Bronchial epithelial cell (primary cell): Measurements from ENCODE around the gene GPR107. TPM values are rescaled to one million over a fixed set of nuclear protein-coding genes. Genes with fewer than 3 reads are reported as not detected.

ENCODE experiments used
- DNase-seq: peaks from one replicate; pipeline ENCODE4 v3.0.0-alpha.2; 2010; ENCODE audit warnings: low read depth
- FAIRE-seq: peaks from 2 replicates; lab custom pipeline; 2011; peaks lifted over from hg19 to GRCh38; lab: Jason Lieb, UNC
- H3K27me3 ChIP-seq: 2 replicates; pipeline ENCODE4 v1.5.1; 2011; ENCODE audit warnings: low read length; ENCODE audit not compliant: control insufficient read depth, insufficient read depth
- H3K36me3 ChIP-seq: 2 replicates; pipeline ENCODE4 v1.5.1; 2011; ENCODE audit warnings: low read length; ENCODE audit not compliant: control insufficient read depth, insufficient read depth
- H3K4me3 ChIP-seq: 2 replicates; pipeline ENCODE4 v1.5.1; 2011; ENCODE audit warnings: mild to moderate bottlenecking, low read depth, low read length, control low read depth
- total RNA-seq: library from RNA; depleted of rRNA; stranded (reverse); fragments of >200 nt; gene quantifications from 2 replicates; pipeline ENCODE4 v1.2.1, GENCODE V29; 2014
- TF ChIP-seq, protein P1 (sequence below): IDR thresholded peaks from 2 replicates; pipeline ENCODE4 v1.5.1; 2011; ENCODE audit warnings: mild to moderate bottlenecking, moderate library complexity, low read length, control low read depth, inconsistent platforms; ENCODE audit not compliant: insufficient read depth, severe bottlenecking

The GPR107 gene
- total RNA-seq, 1 donor from 2014 or later = 21.6 TPM

DNA sequence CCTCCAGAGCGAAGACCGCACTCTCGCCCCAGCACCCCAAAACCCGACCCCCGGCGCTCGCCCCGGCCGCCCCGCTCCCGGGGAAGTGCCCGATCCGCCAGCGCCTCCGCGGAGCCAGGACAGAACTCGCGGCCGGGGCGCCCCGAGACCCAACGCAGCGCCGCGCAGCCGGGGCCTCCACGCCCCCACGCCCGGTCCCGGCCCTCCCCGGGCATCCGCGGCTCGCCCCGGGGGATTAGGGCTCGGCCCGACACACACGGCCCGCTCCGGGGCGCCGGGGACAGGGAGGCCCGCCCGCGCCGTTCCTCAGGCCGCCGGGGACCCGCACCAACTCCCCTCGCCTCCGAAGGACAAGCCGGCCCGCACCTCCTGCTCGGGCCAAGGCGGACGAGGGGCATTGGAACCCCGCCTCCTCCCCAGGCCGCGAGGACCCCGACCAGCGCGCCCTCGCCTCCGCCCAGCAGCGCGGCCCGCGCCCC is 11.3 kb upstream of the GPR107 start:
- no peak for DNase-seq
- no peaks in the 10 kb centered on the region for H3K36me3 ChIP-seq
- no peak for FAIRE-seq
- no peaks in the 10 kb centered on the region for H3K27me3 ChIP-seq
- H3K4me3 ChIP-seq = peak overlapping the region; percentile 52
- TF ChIP-seq, protein P1, sequence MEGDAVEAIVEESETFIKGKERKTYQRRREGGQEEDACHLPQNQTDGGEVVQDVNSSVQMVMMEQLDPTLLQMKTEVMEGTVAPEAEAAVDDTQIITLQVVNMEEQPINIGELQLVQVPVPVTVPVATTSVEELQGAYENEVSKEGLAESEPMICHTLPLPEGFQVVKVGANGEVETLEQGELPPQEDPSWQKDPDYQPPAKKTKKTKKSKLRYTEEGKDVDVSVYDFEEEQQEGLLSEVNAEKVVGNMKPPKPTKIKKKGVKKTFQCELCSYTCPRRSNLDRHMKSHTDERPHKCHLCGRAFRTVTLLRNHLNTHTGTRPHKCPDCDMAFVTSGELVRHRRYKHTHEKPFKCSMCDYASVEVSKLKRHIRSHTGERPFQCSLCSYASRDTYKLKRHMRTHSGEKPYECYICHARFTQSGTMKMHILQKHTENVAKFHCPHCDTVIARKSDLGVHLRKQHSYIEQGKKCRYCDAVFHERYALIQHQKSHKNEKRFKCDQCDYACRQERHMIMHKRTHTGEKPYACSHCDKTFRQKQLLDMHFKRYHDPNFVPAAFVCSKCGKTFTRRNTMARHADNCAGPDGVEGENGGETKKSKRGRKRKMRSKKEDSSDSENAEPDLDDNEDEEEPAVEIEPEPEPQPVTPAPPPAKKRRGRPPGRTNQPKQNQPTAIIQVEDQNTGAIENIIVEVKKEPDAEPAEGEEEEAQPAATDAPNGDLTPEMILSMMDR = no peak

GRCh38 chr9:130042885-130043653 is 10.6 kb upstream of the GPR107 start, which contains the start of gene FNBP1:
TSS of gene FNBP1 (minus strand) at chr9:130043189. CDS start at chr9:130042975, 214 bp downstream.
- no peak for FAIRE-seq
- Histone ChIP-seq H3K4me3 (peak within 1 kb of the TSS; percentile 52), H3K27me3 (no peaks in the 10 kb centered on the region), H3K36me3 (no peaks in the 10 kb centered on the region)
- TF ChIP-seq, protein P1 = no peak
- peak; percentile 39 for DNase-seq

GRCh38 chr9:130043654-130044623 is 9.8 kb upstream of the GPR107 start:
- Histone ChIP-seq H3K27me3 (no peaks in the 10 kb centered on the region), H3K4me3 (peak overlapping the region; percentile 52), H3K36me3 (no peaks in the 10 kb centered on the region)
- FAIRE-seq (no peak), DNase-seq (no peak)
- TF ChIP-seq, protein P1 = no peak

DNA sequence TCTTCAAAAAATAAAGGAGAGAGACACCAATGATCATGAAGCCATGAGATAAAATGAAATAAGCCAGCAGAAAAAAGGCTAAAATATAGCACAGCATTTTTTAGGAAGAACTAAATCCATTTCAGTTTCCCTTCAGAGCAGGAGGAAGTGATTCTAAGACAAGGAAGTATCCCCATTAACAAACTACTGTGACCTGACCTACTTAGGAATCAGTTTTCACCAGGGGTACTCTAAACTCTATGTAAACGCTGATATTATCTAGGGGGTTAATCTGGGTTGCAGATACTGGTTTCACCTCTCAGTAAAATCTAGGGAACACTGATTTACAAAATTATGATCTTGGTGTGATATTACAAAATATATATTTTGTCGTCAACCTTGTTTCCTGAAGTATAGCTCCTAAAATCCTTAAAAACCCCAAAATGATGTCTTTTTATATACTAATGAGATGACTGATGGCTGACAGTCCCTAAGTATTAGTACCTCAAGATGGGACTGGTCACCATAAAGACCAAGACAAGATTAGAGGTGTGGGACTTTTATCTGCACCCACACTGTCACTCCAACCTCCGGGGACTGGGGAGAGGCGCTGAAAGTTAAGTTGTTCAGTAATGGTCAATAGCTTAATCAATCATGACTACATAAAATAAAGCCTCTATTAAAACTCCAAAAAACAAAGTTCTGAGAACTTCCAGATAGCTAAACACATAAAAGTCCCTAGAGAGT is 7.8 kb upstream of the GPR107 start:
- TF ChIP-seq, protein P1 = no peak
- Histone ChIP-seq H3K4me3 (no peak overlapping the region), H3K27me3 (no peaks in the 10 kb centered on the region), H3K36me3 (no peaks in the 10 kb centered on the region)
- DNase-seq (no peak), FAIRE-seq (no peak)

- Histone ChIP-seq H3K4me3 (no peak overlapping the region), H3K27me3 (no peaks in the 10 kb centered on the region), H3K36me3 (no peaks in the 10 kb centered on the region)
- TF ChIP-seq, protein P1 = no peak
- DNase-seq (no peak), FAIRE-seq (no peak)
Measured at GRCh38 chr9:130049431-130050210, 4.1 kb upstream of the GPR107 start.
